IPS DF 19.7 (cell line): ENCODE data around the gene CENPT.

Experiments used
- DNase-seq: peaks from one replicate; pipeline ENCODE4 v3.0.0-alpha.2; 2013; ENCODE audit warnings: low read depth, low spot score

The CENPT gene

GRCh38 chr16:67811899-67812298, 35.6 kb downstream of the CENPT start:
- DNase-seq: no peak

- DNase-seq: no peak
Observed at GRCh38 chr16:67807148-67807682, 40.3 kb downstream of the CENPT start.

GRCh38 chr16:67806428-67807147, 40.9 kb downstream of the CENPT start, which contains the start of the genes RANBP10 and TSNAXIP1:
Gene RANBP10 (minus strand): TSS chr16:67806560. CDS start chr16:67806536, 24 bp downstream.
Gene TSNAXIP1 (plus strand): TSS chr16:67806889. CDS start chr16:67807150, 261 bp downstream.
- peak; percentile 99 for DNase-seq

- DNase-seq: no peak
Observed at GRCh38 chr16:67805718-67806427, 41.6 kb downstream of the CENPT start.

GRCh38 chr16:67804853-67805542, 42.5 kb downstream of the CENPT start:
- no peak for DNase-seq

- no peak for DNase-seq
Observed at GRCh38 chr16:67803894-67804293, 43.6 kb downstream of the CENPT start.

- no peak for DNase-seq
Observed at GRCh38 chr16:67801883-67802282, 45.6 kb downstream of the CENPT start.

GRCh38 chr16:67801241-67801640, 46.3 kb downstream of the CENPT start:
- DNase-seq: no peak

- DNase-seq: no peak
Observed at GRCh38 chr16:67800338-67800926, 47.1 kb downstream of the CENPT start.

GRCh38 chr16:67796099-67796718, 51.3 kb downstream of the CENPT start:
- DNase-seq: no peak

GRCh38 chr16:67790071-67790470, 57.4 kb downstream of the CENPT start:
- DNase-seq: no peak

GRCh38 chr16:67786491-67786890, 61.0 kb downstream of the CENPT start:
- no peak for DNase-seq

- no peak for DNase-seq
Observed at GRCh38 chr16:67783353-67783725, 64.2 kb downstream of the CENPT start.

GRCh38 chr16:67782567-67783352, 64.7 kb downstream of the CENPT start:
- no peak for DNase-seq

- no peak for DNase-seq
Observed at GRCh38 chr16:67781565-67781921, 66.0 kb downstream of the CENPT start.

GRCh38 chr16:67780847-67781564, 66.5 kb downstream of the CENPT start:
- no peak for DNase-seq

- no peak for DNase-seq
Observed at GRCh38 chr16:67779256-67780014, 68.1 kb downstream of the CENPT start.
